DMS 273 (cell line): Measurements from ENCODE around the gene KRTAP20-2.

ENCODE experiments used
- DNase-seq: peaks from one replicate; lab custom pipeline; 2025; ENCODE audit not compliant: unreplicated experiment; lab: John Stamatoyannopoulos, UW

KRTAP20-2 gene

DNA sequence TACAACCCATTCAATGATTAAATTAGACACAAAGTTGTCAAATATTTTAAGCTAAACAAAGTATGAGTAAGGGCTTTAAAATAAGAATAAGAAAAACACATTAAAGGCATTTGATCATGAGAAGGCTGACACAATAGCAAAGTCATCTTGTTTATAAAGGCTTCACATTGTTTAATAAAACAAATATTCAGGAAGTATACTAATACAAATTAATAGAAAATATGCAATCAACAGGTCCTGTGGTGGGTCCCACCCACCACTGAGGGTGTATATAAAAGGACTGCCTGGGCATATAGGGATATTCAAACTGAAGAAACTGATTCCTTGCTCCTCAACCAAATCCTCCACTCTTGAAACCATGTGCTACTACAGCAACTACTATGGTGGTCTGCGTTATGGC, at the start of gene KRTAP20-2:
KRTAP20-2 (plus strand) TSS at position 301 of the 400 bp plus-strand sequence; CDS start at position 359, 58 bp downstream.
- DNase-seq = no peak

DNA sequence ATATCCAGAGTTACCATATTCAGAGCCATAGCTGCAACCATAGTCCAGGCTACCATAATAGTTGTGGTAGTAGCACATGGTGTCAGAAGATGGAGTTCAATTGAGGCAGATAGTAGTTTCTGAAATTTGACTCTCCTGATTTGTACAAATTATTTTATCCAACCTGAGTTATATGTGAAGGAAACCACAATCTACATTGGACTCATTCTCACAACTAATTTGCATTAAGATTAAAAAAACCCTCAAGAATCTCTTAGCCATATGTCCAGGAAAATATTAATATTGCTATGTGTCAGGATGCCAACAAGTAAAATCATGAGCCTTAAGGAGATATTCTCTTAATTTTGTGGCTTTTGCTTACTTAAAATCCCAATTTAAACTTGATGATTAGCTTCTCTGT, 44.7 kb upstream of the KRTAP20-2 start, which contains the start of gene KRTAP22-2:
KRTAP22-2 (minus strand) TSS at position 101 of the 400 bp plus-strand sequence.
- no peak for DNase-seq

DNA sequence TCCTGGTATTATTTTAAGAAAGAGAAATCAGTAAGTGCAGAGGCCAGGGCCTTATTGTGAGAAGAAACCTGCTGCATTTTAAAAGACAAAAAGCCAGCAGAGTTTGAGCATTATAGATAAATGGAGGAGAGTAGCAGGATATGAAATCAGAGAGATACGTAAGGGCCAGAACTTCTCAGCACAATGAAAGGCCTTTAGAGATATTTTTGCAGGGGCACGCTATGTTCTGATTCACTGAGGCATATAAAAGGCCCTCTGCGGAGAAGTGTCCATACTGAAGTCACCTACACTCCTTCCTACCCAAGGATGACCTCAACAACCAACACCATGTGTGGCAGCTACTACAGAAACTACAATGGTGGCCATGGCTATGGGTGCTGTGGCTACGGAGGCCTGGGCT, 42.9 kb upstream of the KRTAP20-2 start, which contains the start of gene KRTAP6-3:
KRTAP6-3 (plus strand) TSS at position 301 of the 400 bp plus-strand sequence; CDS start at position 307, 6 bp downstream.
- DNase-seq = no peak

DNA sequence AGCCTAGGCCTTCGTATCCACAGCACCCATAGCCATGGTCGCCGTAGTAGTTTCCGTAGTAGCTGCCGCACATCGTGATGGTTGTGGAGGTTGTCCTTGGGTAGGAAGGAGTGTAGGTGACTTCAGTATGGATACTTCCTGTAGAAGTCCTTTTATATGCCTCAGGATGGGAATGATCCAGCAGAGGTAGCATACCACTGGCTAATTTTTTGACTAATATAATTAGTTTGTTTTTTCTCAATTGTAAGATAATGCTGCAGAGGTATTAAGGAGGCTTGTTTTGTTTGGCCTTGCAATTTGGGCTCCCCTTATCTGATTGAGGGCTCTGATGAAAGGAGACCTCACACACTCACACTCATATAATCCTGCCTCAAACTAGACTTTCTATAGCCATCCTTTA, 36.2 kb upstream of the KRTAP20-2 start, which contains the start of gene KRTAP6-2:
KRTAP6-2 (minus strand) TSS at position 101 of the 400 bp plus-strand sequence; CDS start at position 73, 28 bp downstream.
- no peak for DNase-seq

DNA sequence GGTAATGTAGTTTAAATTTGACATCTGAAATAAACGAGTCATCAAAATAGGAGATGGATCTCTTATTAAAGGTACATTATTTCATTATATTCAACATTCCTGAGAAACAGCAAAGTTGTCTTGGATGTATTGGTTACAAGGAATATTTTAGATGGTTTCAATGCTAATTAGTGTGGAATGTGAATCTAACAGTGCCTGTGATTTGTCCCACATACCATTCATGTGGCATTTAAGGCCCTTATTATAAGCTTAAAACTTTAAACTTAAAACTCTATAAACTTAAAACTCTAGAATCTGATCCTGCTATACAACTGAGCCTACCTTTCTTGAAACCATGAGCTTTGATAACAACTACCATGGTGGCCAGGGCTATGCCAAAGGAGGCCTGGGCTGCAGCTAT, 34.2 kb upstream of the KRTAP20-2 start, which contains the start of gene KRTAP22-1:
KRTAP22-1 (plus strand) TSS at position 301 of the 400 bp plus-strand sequence.
- DNase-seq = no peak

DNA sequence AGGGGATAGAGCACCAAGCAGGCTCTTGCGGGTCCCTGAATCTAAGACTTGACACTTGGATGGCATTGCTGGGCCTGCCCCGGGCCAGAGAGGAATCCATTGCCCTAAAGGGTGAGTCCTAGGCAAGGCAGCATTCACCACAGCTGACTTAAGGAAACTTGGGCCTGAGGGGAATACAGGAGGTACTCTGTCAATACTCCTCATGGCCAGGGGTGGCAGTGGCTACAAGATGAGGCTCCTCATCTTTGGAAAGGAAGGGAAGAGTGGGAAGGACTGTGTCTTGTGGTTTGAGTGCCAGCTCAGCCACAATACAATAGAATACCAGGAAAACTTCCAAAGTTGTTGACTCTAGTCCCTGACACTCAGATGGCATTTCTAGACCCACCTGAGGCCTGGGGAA, 29.0 kb upstream of the KRTAP20-2 start:
- DNase-seq = no peak

DNA sequence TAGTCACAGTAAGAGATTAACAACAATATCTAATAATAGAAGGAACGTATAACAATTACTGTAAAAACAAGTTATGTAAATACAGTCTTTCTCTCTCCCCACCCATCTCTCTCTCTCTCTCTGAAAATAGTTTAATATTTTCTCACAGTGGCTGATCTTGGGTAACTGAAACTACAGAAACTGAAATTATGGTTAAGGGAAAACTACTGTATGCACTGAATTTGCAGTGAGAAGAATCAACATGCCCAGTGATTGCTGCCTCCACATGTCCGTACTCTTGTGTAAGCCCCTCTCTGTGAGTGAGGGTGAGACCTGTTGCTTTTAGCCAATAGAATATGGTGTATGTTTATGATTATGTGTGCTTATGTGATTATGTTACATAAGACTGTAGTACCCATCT, 22.9 kb upstream of the KRTAP20-2 start:
- no peak for DNase-seq

DNA sequence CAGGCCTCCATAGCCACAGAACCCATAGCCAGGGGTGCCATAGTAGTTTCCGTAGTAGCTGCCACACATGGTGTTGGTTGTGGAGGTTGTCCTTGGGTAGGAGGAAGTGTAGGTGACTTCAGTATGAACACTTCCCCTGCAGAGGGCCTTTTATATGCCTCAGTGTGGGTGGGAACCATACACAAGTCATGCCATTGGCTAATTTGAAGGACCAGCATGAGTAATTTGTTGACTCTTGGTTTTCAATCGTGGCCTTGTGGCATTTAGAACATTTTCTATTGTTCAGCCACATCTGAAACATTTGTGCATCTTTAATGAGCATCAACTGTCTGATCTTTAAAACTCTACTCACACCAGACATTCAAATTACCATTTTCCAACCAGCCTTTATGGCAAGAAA, 21.2 kb upstream of the KRTAP20-2 start, which contains the start of gene KRTAP6-1:
KRTAP6-1 (minus strand) TSS at position 95 of the 400 bp plus-strand sequence; CDS start at position 69, 26 bp downstream.
- DNase-seq = no peak

DNA sequence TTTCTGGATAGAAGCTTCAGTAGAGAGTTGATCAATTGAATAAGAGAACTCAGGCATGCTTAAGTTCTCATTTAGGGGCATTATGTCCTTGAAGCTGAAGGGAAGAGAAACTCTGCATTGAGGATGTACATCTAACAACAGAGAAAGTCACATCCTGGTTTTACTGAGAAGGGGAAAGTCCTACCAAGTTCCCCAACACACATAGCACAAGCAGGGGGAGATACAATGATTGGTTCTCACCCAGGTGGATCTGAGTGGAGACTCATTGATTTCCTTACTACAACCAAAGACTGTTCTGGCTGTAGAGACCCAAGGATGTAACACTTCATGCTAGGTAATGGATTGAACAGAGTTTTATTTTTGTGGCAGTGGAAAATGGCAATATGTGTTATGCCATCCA, 19.8 kb upstream of the KRTAP20-2 start:
- DNase-seq = no peak

DNA sequence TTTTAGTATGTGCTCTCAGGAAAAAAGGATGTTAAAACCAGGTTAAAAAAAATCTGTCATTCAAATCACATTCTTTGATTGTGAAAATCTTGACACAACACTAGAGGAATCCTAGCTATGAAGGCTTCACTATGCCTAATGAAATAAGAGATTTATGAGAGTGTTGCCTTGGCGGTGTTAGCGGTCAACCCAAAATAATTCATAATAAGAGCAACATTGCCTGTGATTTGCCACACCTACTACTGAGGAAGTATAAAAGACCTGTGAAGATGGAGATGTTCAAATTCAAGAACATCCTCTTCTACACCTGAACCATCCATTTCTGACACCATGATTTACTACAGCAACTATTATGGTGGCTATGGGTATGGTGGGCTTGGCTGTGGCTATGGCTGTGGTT, 18.9 kb upstream of the KRTAP20-2 start, which contains the start of gene KRTAP20-1:
KRTAP20-1 (plus strand) TSS at position 301 of the 400 bp plus-strand sequence; CDS start at position 331, 30 bp downstream.
- no peak for DNase-seq

DNA sequence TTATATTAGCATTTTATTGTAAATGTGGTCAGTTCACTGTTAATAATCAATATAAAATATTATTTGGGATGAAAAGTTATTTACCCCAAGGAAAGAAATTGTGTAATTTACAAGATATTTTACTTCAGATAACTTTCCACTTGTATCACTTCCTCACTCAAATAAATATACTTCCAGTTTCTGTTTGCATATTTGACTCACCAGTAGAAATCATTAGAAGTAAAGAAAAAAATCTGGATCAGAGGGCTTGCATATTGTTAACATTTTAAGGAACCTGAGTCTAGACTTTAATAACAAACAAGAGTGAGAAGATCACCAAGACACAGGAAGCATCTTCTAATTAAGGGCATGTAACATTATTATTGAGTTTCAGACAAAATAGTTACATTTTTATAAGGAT, 14.9 kb upstream of the KRTAP20-2 start:
- no peak for DNase-seq

DNA sequence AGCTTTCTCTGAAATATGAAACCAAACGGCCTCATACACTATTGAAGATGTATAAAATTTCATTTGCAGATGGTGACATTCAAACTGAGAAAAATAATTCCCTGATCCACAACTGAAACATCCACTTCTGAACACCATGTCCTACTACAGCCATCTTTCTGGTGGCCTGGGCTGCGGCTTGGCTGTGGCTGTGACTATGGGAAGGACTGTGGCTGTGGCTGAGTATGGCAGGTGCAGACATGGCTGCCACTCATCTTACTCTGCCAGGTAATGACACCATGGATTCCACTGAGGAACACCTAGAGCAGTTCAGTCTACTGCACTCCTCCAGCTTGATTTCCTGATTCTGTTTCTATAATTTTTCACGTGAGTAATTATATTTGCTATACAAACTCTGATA, 14.5 kb upstream of the KRTAP20-2 start, which contains the start of gene KRTAP20-4:
KRTAP20-4 (plus strand) TSS at position 106 of the 400 bp plus-strand sequence.
- no peak for DNase-seq

DNA sequence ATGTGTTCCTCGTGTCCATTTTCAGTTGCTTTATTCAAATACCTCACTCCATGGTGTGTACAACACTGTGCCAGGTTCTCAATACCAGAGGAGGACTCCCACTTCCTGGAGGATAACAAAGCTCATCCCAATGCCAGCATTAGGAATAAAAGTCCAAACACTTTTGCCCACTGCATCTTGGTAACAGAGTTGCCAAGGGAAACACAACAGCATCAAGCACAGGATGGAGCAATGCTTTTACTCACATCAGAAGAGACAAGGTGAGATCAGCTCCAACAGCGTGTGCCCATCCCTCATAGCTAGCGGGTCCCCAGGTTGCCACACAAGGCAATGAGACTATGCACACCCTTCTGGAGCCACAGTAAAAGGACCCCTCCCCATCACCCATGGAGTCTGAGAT, 11.6 kb upstream of the KRTAP20-2 start:
- no peak for DNase-seq

DNA sequence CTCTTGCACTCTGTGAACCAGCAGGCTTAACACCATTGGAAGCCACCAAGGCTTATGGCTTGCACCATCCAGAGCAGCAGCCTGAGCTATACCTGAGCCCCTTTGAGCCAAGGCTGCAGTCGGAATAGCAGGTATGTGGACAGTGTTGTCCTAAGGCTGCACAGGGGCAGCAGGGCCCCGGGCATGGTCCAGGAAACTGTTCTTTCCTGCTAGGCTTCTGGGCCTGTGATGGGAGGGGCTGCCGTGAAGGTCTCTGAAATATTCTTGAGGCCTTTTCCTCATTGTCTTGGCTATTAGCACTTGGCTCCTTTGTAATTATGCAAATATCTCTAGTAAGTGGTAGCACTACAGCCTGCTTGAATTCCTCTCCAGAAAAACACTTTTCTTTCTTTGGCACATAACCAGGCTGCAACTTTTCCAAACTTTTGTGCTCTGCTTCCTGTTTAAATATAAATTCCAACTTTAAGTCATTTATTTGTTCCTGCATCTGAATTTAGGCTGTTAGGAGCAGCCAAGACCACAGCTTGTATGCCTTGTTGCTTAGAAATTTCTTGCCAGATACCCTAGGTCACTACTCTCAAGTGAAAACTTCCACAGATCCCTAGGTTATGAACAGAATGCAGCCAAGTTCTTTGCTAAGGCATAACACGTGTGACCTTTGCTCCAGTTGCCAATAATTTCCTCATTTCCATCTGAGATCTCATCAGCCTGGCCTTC, 9.4 kb upstream of the KRTAP20-2 start:
- no peak for DNase-seq

DNA sequence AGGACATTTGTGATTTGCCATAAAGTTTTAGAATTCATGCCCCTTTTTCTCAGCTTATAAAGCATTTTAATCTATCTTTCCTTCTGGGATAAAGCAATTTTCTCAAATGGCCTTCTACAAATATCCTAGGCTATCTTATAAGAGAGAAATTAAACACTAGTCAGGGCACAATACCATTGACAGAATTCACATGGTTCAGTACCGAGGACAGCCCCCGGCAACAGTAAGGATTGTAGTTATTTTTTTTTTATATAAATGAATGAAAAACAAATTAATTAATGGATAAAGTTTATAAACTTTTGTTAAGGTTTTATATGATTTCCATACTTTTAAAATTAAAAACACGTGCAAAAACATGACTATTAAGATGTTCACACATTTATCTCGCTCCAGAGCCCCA, 6.9 kb upstream of the KRTAP20-2 start:
- no peak for DNase-seq

DNA sequence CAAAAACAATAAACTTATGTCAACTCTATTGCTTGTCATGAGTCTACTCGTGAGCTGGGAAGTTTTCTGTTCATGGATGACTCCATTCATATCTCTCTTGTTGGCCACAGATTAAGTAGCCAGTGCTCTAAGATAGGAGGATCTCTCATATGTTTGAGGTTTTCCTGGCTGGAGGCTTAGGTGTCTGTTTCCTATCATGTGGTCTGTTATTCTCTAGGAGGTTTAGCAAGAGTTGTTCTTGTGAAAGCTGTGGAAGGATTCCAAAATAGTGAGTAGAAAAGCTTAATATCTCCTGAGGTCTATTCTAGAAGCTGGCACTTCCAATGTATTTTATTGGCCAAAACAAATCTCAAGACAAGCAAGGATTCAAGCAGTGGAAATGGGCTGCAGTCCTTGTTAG, 5.8 kb upstream of the KRTAP20-2 start:
- no peak for DNase-seq

DNA sequence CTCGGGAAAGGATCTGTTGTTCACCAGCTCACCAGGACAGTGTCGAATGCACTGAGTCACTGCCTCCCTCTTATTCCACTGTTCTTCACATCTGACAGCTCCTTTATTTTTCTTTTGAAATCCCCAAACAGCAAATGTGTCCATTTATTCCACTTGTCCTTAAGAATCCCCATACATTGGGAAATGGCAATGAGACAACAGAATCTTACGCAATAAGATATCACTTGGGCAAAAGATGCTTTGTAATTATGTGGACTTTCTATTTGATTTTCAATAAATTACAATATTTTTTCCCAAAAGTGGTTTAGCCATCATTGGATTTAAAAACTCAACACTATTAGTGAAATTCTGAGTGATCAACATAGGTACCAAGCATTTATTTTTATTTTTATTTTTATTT, 3.7 kb downstream of the KRTAP20-2 start:
- DNase-seq = no peak

DNA sequence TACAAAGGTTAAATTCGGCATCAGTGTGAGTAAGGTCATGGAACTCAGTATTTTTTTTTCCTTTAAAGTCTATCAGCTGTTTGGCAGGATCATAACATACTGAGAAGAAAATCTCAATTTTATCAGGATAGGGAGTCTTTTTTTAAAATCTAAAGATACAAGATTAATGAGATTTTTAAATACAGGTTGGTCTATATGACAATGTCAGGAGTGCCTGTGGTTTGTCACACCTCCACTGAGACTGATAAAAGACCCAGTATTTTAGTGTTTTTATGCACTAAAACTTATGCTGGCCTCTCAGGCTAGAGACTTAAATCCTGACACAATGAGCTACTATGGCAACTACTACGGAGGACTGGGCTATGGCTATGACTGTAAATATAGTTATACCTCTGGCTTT, 7.6 kb downstream of the KRTAP20-2 start, which contains the start of gene KRTAP20-3:
KRTAP20-3 (plus strand) TSS at position 301 of the 400 bp plus-strand sequence.
- no peak for DNase-seq

DNA sequence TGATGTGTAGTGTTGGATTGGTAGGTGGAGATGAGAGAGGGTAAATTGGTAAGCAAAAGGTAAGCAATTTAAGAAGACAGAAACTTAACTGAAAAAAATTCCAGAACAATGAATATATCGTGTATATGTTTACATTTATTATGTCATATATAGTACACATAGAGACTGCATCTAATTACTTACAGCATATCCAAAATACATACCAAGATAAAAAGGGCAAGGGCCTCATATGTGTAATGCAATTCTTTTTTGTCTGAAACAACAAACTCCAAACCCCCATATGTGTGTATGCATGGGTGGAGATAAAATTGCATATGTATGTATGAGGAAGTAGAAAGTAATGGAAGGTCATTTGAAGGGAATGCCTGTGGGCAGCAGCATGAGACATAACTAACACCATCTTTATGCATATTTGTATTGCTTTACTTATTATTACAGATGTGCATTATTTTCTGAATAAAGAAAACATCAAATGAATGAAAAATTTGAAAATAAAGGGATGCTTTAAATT, 12.0 kb downstream of the KRTAP20-2 start:
- no peak for DNase-seq

DNA sequence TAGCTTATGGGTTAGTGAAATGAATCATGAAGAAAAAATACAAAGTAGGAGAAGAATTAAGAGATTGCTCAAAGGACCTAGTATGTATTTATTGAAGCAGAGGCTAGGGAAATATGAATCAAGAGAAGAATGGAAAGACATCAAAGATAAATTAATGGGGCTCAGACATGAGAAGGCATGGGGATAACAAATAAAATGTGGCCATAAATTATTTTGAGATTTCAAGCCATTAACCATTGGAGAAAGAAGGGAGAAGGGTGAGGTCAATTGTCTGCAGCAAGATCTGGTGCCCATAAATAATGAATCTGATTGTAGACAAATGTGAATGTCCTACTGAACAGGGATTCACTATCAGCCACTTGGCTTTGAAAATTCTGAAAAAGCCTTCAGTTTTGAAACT, 17.9 kb downstream of the KRTAP20-2 start:
- DNase-seq = no peak

DNA sequence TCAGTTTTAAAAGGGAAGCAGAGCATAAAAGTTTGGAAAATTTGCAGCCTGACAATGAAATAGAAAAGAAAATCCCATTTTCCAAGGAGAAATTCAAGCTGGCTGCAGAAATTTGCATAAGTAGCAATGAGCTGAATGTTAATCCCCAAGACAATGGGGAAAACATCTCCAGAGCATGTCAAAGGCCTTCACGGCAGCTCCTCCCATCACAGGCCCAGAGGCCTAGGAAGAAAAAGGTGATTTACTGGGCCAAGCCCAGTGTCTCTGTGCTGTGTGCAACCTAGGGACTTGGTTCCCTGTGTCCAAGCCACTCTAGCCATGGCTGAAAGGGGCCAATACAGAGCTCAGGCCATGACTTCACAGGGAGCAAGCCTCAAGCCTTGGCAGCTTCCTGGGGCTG, 33.8 kb downstream of the KRTAP20-2 start:
- DNase-seq = no peak
